Regular cardiac myocyte (primary cell): ENCODE results near the gene CEP57. TPM values are rescaled to one million over a fixed set of nuclear protein-coding genes. Genes with fewer than 3 reads are reported as not detected.

Experiments used
- total RNA-seq: library from RNA; depleted of rRNA; stranded (reverse); fragments of >200 nt; gene quantifications from 2 replicates; pipeline ENCODE4 v1.2.3, GENCODE V29; 2014

The CEP57 gene
- 38.2 and 49.0 TPM in 2 replicates for total RNA-seq

GRCh38 chr11:95790123-95790932 is at the start of gene CEP57:
TSS of gene CEP57 (plus strand) at chr11:95790498. CDS start at chr11:95790699, 201 bp downstream.

GRCh38 chr11:95789506-95790122 is 684 bp upstream of the CEP57 start, which contains the start of gene FAM76B:
TSS of gene FAM76B (minus strand) at chr11:95789782. CDS start at chr11:95789478, 304 bp downstream.

Other genes with a start within 250 kb of the CEP57 start
- 15.0 and 18.9 TPM in 2 replicates for gene FAM76B, start 716 bp upstream of the CEP57 start, total RNA-seq
- gene MTMR2, start 133.6 kb downstream of the CEP57 start, total RNA-seq, result 46.5 and 57.3 TPM in 2 replicates